ENCODE data around the gene EPHB6.

The EPHB6 gene, protein sequence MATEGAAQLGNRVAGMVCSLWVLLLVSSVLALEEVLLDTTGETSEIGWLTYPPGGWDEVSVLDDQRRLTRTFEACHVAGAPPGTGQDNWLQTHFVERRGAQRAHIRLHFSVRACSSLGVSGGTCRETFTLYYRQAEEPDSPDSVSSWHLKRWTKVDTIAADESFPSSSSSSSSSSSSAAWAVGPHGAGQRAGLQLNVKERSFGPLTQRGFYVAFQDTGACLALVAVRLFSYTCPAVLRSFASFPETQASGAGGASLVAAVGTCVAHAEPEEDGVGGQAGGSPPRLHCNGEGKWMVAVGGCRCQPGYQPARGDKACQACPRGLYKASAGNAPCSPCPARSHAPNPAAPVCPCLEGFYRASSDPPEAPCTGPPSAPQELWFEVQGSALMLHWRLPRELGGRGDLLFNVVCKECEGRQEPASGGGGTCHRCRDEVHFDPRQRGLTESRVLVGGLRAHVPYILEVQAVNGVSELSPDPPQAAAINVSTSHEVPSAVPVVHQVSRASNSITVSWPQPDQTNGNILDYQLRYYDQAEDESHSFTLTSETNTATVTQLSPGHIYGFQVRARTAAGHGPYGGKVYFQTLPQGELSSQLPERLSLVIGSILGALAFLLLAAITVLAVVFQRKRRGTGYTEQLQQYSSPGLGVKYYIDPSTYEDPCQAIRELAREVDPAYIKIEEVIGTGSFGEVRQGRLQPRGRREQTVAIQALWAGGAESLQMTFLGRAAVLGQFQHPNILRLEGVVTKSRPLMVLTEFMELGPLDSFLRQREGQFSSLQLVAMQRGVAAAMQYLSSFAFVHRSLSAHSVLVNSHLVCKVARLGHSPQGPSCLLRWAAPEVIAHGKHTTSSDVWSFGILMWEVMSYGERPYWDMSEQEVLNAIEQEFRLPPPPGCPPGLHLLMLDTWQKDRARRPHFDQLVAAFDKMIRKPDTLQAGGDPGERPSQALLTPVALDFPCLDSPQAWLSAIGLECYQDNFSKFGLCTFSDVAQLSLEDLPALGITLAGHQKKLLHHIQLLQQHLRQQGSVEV

DNA sequence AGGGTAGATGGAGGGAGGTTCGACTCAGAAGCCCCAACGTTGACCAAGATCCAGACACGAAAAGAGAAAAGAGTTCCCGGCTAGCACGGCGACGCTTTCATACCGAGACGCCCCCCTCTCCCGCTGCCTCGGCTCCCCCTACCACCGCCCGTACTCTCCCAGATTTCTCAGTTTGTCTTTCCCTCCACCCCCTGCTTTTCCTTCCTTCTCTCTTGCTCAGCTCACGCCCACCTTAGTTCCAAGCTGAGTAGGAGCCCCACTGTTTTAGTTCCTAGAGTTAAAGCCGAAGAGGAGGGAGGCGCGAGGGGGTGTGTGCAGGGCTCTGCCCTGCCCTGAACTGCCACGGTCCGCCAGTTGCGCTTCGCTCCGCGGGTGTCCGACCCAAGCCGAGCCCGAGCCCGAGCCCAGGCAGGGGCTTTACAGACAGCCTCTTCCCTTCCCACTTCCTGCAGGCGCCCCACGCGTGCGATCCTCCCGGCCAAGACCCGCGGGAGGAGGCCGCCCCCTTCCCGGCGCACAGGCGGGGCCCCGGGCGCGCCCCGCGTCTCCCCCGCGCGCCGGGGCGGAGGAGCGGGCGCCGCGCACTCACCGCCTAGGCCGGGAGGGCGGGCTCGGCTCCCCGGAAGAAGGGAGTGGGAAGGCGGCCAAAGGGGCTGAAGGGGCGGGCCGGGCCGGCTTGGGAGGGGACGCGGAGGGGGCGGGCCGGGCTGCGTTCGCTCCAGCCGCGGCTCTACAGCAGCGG is at the start of gene EPHB6:
EPHB6 (plus strand) TSS at position 705 of the 742 bp plus-strand sequence. CDS start 8,152 bp downstream, outside the sequence.
- peak; percentile 4 for DNase-seq

DNA sequence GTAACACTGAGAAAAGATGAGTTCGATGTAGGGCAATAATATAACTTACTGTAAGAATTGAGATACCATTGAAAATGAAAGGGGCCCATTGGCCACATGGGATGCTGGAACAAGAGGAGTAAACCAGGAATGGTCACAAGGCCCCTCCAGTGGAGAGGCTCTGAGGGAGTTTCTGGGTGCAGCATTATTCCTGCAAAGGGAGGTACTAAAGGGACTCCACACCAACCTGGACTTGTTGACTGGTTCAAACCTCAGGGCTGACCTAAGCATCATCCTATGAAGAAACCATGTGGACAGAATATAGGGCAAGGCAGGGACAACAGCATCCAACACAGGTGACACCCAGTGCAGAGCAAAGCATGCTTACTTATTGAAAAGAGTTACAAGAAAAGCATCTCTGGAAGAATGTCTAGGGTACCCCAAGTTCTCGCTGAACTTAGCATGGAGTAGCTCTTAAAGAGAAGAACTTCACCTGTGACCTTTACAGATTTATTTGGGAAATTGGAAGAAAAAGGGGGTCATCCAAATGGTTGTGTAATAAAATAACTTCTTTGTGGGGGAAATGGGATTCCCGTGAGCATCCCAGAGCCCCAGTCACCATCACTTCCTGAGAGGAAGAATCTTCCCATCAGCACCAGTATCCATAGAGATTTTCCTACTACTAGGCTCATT is 49.4 kb upstream of the EPHB6 start:
- no peak for DNase-seq

DNA sequence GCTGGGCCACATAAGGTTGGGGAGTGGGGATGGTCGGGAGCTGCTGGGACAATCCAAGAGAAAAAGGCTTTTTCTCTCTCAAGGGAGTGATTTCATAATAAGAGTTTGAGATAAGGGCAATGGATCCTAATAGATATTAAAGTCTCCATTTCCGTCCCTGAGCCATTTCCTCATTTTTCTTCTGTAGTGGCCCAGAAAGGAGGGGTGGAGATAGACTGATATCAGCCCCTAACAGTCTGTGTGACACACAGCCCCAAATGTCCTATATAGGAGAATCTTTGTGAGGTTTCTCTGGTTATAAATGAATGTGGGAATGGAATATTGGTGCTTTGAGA is 48.9 kb upstream of the EPHB6 start:
- DNase-seq: no peak

DNA sequence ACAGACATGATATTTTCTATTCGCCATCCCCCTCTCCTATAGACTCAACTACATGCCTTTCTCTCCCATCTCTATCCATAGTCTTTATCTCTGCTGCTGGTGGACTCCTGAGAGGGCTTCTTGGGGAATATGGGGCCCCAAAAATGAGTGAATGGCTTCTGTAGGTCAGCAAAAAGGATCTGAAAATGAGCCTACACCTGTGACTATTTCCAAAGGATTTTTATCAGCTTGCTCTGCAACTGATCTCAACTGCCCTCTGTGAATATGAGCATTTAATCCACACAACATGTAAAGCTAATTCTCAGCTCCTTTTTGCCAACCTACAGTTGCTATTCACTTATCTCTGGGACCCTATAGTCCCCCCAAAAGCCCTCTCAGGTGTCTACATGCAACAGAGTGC is 47.9 kb upstream of the EPHB6 start:
- no peak for DNase-seq

DNA sequence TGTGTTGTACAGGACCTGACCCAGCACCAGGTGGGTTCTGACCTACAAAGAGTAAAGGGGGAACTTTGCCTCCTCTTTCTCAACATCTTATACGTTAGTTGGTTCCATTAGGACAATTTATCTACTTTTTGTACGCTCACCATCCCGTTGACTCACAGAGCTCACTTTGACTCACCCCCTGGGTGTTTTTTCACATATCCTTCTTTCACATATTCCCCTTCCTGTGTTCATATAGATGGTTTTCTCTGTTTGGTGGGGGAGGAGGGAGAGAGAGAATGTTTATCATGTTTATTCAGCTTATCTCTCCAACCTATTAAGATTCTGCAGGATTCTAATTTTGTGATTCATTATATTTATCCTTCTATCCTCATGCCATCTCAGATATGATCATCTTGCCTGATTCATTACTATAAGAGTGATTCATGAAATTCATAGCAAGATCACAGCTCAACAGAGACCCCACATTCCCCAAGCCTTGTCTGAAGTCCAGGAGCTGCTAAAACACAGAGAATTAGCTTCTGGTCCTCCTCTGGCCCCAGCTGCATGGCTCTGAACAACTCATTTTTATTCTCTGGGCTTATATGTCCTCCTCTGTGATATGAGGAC is 46.9 kb upstream of the EPHB6 start:
- DNase-seq: no peak

DNA sequence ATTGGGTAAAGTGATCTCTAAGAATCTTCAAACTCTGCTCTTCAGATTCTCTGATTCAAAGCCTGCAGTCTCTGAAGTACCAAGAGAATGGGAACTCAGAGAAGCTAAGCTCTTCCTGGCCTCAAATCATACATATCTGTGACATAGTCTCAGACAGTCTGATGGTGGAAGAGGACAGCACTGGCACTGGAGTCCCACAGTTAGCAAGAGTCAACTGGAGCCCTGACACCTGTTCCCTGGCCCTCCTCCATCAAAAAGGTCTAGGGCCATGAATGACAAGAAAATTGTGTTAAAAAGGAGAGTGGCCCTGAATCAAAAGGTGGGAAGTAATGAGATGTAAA is 46.4 kb upstream of the EPHB6 start:
- DNase-seq: no peak

DNA sequence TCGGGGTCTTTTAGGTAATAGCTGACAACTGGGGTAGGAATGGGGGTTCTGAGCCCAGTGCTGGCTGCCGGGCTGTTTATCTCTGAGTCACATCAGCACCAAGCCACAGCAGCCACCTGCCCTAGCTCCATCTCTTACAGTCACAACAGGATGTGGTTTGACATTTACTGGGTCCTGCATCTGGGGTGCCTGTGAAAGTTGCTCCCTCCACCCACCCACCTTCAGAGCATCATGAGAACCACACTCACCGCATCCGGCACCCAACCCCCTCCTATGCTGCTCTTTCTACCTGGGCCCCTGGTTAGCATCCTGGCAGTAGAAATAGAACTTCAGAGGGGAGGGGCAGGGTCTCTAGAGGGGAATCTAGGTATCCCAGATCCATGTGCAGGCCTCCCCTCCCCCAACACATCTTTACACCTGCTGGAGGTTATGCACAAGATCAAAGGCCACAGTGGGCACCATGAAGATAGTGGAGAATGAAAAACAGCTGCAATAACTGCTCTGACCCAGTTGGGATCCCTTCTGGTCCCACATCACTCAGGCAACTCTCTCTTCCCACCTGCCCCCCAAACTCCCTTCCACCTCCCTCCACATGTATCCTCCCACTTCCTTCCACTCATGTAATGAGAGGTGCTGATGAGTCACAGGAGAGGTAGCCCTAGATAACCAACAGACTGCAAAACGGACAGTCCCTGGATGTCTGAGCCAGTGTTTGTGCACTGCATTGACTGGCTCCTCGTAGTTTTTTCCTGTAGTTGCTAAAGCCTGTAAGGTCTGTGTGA is 45.9 kb upstream of the EPHB6 start:
- no peak for DNase-seq

DNA sequence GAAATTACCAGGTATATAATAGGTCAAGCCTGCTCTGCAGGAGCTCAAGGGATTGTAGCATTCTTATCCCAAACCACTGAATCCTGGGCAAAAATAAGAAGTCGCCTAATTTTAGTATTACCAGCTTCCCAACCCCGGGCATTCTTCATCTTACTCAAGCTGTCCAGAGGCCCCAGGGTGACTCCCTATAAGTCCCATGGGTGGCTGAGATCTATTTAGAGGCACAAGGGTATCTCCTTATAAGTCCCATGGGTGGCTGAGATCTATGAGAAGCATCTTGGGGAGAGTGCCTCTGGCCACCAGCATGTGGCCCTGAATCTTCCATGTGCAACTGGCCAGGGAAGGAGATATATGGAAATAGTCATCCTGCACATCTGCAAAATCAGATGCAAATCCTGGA is 45.2 kb upstream of the EPHB6 start:
- no peak for DNase-seq

DNA sequence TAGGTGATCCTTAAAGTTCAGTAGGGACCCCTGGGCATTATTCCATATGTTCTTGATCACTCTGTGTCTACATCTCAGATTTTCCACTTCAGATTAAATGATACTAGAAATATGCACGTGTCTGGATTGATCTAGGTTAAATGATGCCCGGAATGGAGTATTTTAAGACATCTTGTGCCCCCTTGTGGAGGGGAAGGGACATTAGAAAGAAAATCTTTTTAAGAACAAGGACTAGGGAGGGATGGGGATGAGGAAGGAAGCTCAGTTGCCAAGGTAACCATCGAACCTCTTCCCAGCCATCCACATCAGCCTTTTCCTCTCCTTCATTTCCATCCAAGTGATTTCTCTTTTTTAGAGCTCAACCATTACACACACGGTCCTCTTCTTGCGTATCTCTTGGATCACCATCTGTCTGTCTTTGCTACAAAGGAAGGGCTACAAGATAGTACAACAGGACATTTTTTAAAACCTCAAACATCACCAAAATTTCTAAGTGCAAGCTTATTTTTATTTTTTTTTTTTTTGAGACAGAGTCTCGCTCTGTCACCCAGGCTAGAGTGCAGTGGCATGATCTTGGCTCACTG is 43.6 kb upstream of the EPHB6 start:
- DNase-seq: no peak

DNA sequence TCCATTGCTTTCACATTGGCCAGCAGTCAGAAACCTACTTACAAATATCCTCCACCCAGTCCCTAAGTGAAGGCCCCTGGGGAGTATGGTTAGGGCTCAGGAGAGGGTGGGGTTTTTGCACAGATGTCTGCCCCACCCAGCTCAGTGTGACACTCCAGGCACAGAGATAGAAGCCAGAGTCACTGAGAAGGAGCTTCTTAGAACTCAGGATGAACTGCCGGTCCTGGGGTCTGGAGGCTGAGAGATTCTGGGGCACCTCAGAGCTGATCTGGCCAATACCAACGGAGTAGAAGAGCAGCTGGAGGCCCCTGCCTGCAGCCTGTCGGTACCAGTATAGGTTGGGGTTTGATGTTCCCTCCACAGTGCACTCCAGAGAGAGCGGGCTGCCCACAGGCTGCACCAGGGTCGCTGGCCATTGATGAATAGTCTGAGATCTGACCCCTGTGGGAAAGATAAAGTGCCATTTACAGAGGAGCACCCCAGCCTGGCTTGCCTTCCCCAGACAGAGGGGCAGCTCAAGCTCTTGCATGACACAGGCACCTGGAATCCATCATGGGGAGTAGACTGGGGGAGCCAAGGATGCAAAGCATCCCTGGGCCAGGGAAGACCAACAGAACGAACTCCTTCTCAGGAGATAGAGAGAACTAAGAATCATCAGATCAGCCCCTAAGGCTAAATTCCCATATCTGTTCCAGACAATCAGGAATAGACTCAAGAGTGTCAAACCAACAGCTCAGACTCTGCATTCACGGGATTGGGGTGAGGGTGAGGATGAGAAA is 42.2 kb upstream of the EPHB6 start:
- no peak for DNase-seq

DNA sequence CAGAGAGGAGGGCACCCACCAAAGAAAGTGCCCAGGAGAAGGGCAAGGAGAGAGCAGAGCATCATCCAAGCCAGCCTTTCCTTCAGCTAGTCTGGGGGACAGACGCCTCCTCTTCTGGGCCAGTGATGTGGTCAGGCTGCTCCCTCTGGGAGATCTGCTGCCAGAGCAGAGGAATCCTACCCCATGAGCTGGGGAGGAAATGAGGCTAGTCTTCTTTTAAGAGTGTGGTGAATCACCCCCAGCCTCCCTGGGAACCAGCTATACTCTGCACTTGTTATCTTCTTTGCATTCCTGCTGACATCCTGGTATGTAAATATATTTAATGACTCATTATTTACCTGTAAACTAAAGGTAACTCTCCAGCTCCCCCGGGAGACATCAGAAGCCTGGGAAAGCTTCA is 41.6 kb upstream of the EPHB6 start:
- DNase-seq: no peak

DNA sequence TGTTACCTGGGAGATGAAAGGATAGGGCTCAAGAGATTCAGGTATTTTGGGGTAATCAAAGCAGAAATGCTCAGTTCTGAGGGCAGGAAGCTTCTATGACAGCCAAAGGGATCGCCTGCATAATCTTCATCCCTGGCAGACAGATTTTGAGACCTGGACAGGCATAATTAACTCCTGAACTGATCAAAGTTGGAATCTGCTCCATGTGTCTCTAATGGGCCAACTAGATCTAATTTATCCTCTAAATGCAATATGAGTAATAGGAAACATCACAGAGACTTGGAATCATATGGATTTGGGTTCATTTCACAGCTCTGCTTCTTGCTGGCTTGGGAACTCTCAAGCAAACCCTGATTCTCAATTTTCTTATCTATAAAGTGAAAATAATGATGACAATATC is 41.2 kb upstream of the EPHB6 start:
- DNase-seq: no peak

DNA sequence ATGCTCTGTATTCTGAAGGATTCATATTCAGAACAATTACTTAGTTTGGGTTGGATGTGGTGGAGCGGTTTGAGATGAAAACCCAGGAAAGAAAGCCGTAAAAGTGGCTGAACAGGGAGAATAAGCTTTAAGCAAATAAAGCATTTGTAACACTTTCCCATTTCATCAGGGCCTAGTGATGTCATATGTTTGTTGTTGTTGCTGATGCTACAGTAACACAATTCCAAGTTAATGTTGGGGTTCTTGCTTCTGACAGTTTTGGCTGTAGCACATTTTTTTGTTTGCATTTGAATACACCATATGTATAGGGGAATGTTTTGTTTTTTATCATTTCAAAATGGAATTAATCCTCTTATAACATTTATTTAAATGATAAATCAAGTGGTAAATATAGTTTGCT is 40.4 kb upstream of the EPHB6 start:
- DNase-seq: no peak

DNA sequence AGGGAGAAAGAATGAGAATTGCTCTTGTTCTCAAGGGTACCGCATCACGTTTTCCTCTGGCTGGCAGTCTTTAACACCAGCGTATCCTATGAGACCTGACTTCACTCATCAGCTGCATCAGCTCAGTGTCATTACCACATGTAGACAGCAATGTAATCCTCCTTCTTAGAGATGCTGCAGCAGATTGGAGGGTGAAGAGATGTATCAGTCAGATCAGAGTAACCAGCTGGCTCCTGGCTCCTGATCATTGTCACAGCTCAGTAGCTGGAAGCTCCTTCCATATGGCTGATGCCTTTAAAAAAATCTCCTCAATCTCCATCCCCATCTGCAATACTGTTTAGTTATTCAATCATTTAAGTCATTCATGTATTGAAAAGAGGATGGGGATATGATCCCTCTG is 39.7 kb upstream of the EPHB6 start:
- no peak for DNase-seq

DNA sequence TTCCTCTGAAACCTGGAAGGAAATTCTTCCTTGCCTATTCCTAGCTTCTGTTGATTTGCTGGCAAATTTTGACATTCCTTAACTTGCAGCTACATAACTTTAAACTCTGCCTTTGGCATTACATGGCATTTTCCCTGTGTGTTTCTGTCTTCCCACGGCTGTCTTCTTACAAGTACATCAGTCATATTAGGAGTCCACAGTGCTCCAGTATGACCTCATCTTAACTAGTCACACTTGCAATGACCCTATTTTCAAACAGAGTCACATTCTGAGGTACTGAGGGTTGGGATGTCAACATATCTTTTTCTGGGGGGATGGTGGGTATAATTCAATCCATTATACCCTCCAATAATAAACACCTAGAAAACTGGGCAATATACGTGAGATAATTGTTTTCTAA is 37.4 kb upstream of the EPHB6 start:
- no peak for DNase-seq

DNA sequence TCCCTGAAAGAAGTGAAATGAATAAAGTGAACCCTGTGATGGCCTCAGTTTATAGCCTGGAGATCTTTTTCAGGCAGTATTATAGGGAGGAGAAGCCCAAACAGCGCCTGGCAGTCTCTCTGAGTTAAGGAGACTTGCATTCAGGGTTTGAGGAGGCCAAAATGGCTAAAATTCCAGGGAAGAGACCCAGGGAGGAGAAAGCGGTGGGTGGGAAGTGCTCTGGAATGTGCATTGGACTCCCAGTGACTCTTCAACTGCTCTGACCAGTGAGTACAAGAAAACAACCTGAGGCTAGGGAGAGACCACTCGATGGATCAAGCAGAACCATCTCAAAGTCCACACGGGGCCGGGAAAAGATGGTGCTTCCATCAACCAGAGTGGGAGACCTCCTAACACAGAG is 35.3 kb upstream of the EPHB6 start:
- DNase-seq: no peak

DNA sequence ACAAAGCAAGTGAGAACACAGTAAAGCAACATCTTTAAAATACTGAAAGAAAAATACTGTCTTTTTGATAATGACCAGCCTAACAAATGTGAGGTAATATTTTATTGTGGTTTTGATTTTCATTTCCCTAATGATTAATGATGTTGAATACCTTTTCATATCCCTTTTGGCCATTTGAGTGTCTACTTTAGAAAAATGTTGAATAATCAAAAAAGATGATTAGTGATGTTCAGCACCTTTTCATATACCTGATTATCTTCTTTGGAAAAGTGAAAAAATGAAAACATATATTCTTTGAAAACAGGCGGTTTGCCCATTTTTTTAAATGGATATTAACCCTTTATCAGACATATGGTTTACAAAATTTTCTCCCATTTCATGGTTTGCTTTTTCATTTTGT is 32.2 kb upstream of the EPHB6 start:
- no peak for DNase-seq

DNA sequence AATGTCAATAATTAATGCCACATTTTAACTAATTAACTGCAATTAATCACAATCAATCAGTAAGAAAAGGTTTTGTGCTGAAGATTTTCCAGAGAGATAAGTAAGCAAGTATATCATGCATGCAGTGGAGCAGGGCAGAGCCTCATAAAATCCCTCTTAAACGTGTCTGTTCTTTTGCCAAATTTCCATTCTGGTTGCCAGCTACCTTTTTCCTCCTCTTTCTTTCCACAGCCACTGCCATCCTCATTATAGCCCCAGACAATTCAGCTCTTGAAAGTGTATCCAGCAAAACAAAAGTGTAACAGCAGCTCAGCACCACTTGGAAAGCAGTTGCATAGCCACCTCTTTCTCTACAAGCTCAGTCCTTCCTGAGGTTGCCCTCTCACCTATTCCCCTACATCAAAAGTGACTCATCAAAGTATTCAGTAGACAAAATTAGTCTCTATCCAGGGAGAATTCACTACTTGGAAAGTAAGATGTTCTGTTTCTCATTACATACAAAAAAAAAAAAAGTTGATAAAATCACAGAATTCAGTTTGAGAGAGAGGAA is 26.9 kb upstream of the EPHB6 start:
- DNase-seq: no peak

DNA sequence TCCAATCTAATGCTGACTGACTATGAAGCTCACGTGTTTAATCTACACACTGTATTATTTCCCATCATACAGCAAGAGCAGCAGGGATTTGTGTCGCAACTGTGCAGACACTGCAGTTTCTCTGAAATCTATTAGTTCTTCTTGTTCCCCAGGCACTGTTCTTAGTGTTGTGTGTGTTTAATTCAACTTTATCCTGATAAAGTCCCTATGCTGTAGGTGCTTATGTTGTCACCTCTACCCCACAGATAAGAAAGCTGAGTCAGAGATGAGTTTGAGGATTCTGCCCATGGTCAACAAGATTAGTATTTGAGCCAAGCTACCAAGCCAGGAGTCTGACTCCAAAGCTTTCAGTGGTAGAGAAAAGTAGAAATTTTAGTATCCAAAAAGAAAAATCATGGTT is 22.5 kb upstream of the EPHB6 start:
- DNase-seq: no peak
